ENCODE data around the gene KLHL13. TPM values are rescaled to one million over a fixed set of nuclear protein-coding genes. Genes with fewer than 3 reads are reported as not detected.

The KLHL13 gene
- total and polyA plus RNA-seq, 2 of the 8 experiments (the other 6 are each of a cell fraction or from before 2014, with no cell fraction given), result 6.4 to 12.8 TPM

- Histone ChIP-seq H3K79me2 (ENCODE audit: control insufficient read depth in 1 of 2, insufficient read depth in 2 of 2, low read length in 2 of 2) (no peaks in the 10 kb centered on the region), H3K14ac (ENCODE audit: insufficient read length) (no peak overlapping the region), H3K79me1 (ENCODE audit: low read depth, low read length) (no peaks in the 10 kb centered on the region), H3K4me1 (replicated peaks in 1 of 4; ENCODE audit: control insufficient read depth in 3 of 4, insufficient read depth in 4 of 4, low read length in 3 of 4) (no peaks in the 10 kb centered on the region), H4K5ac (ENCODE audit: insufficient read length, low read depth, low read length) (no peak overlapping the region), H3K4me2 (ENCODE audit: insufficient read depth in 1 of 2, low read depth in 2 of 2, low read length in 2 of 2) (no peak overlapping the region), H3K23me2 (ENCODE audit: low read depth, low read length) (no peaks in the 10 kb centered on the region), H2BK12ac (ENCODE audit: low read depth, low read length) (no peak overlapping the region), H4K8ac (ENCODE audit: extremely low read depth, insufficient read depth, low read length) (no peak overlapping the region), H4K91ac (replicated peaks; ENCODE audit: insufficient read length, low read length) (no peak overlapping the region), H3K9me3 (ENCODE audit: insufficient read depth in 2 of 2, low read depth in 1 of 2, low read length in 1 of 2) (peaks cover 0 to 1% of the 10 kb centered on the region in 2 experiments; a peak in 2 of 4 replicates), H3K4me3 (ENCODE audit: extremely low read depth in 1 of 4, insufficient read depth in 2 of 4, low read depth in 3 of 4, low read length in 4 of 4) (no peak overlapping the region), H3K27me3 (replicated peaks in 1 of 4; ENCODE audit: control insufficient read depth in 3 of 4, extremely low read depth in 1 of 4, insufficient read depth in 3 of 4, low read length in 3 of 4) (no peaks in the 10 kb centered on the region), H3K4ac (replicated peaks; ENCODE audit: insufficient read length, low read depth, low read length) (no peak overlapping the region), H2BK5ac (ENCODE audit: low read depth, low read length) (no peak overlapping the region), H2BK15ac (ENCODE audit: low read length) (no peak overlapping the region), H3K56ac (replicated peaks; ENCODE audit: insufficient read length, low read depth, low read length) (no peak overlapping the region), H3K36me3 (ENCODE audit: control insufficient read depth in 2 of 4, insufficient read depth in 4 of 4, low read length in 3 of 4) (no peaks in the 10 kb centered on the region), H2BK120ac (replicated peaks; ENCODE audit: low read depth, low read length) (no peak overlapping the region), H3K18ac (ENCODE audit: extremely low read depth, low read length) (no peak overlapping the region), H2AFZ (ENCODE audit: low read length) (no peak overlapping the region), H3K27ac (ENCODE audit: low read depth, low read length) (no peak overlapping the region), H4K20me1 (replicated peaks in 1 of 2; ENCODE audit: control insufficient read depth in 1 of 2, insufficient read depth in 2 of 2, low read length in 2 of 2) (no peaks in the 10 kb centered on the region), H3K23ac (ENCODE audit: insufficient read length) (no peak overlapping the region), H2BK20ac (ENCODE audit: low read length) (no peak overlapping the region), H2AK5ac (ENCODE audit: low read depth, low read length) (no peak overlapping the region), H3K9ac (replicated peaks in 1 of 4; ENCODE audit: extremely low read depth in 1 of 4, low read depth in 3 of 4, low read length in 3 of 4) (no peak overlapping the region)
- FAIRE-seq, result no peak
- TF ChIP-seq RFX5 (IDR thresholded peaks at IDR 0.05; ENCODE audit: borderline replicate concordance, low read depth, low read length) (no peak), CHD1 (IDR thresholded peaks at IDR 0.05; ENCODE audit: low read depth, low read length) (no peak), ATF3 (IDR thresholded peaks at IDR 0.05; ENCODE audit: insufficient read depth, low read depth, low read length) (no peak), CTBP2 (IDR thresholded peaks at IDR 0.05; ENCODE audit: borderline replicate concordance, insufficient read depth, insufficient read length, low read length) (no peak), CHD2 (IDR thresholded peaks at IDR 0.05; ENCODE audit: low read length) (no peak), POU5F1 (IDR thresholded peaks at IDR 0.05; ENCODE audit: low read depth, low read length) (no peak), HDAC6 (IDR thresholded peaks at IDR 0.05; ENCODE audit: low read depth, low read length) (no peak)
- no peak for DNase-seq (ENCODE audit: low read depth in 1 of 2, low spot score in 2 of 2)
- 75% methylated on average over 1 of the region's 1 CpG; no CpG with 5 or more reads in 1 of the 2 experiments for WGBS, 2 experiments (ENCODE audit: extremely low coverage in 1 of 2, insufficient coverage in 1 of 2, insufficient read length in 1 of 2, insufficient replicate concordance in 2 of 2, low coverage in 1 of 2, low lambda C conversion rate in 2 of 2, missing lambda C conversion rate in 1 of 2)
- ChIA-PET POLR2A (ENCODE audit: partially characterized antibody) (no interaction called here), CTCF (ENCODE audit: partially characterized antibody) (no interaction called here)
These were observed 90.0 kb downstream of the KLHL13 start for GRCh38 chrX:118026631-118027030.

Data from H1 (cell line).